Prostate gland (tissue), 2 donors: ENCODE data around the gene HABP2. TPM values are rescaled to one million over a fixed set of nuclear protein-coding genes. Genes with fewer than 3 reads are reported as not detected.
A peak's percentile ranks its signal among the peaks of the same experiment; 100 is the strongest.

Source experiments
- DNase-seq: peaks from one replicate; pipeline ENCODE4 v3.0.0-alpha.2; 2019; ENCODE audit warnings: low spot score
- H3K27ac ChIP-seq, 2 donors: fragments of 200-600 bp; sonication (generic); 2 replicates each; pipeline ENCODE4 v1.5.1; 2017 to 2019
- H3K27me3 ChIP-seq: fragments of 200-600 bp; sonication (generic); replicated peaks from 2 replicates; pipeline ENCODE4 v1.5.1; 2019; ENCODE audit not compliant: insufficient read depth
- H3K36me3 ChIP-seq, 2 donors: fragments of 200-600 bp; sonication (generic); 1 replicate in 1 of 2; 2 replicates in 1 of 2; pipeline versions ENCODE4 v1.5.1 to v1.8.1; 2017 to 2019
- H3K4me1 ChIP-seq: fragments of 200-600 bp; sonication (generic); replicated peaks from 2 replicates; pipeline ENCODE4 v1.5.1; 2019
- H3K4me3 ChIP-seq, 2 donors: fragments of 200-600 bp; sonication (generic); 2 replicates each; pipeline ENCODE4 v1.5.1; 2017 to 2019
- H3K9me3 ChIP-seq: fragments of 200-600 bp; sonication (generic); 2 replicates; pipeline ENCODE4 v1.5.1; 2017
- POLR2A ChIP-seq: fragments of 450-650 bp; IDR thresholded peaks from one replicate; pipeline ENCODE4 v1.6.1; 2016; ENCODE audit warnings: antibody characterized with exemption, mild to moderate bottlenecking
- POLR2AphosphoS5 ChIP-seq: sonication (generic); formaldehyde crosslinking; IDR thresholded peaks from one replicate; pipeline ENCODE4 v1.6.1; 2017; ENCODE audit warnings: antibody characterized with exemption
- WGBS: methylation state at CpG from one replicate; pipeline ENCODE4 v1.1.5; 2018; 5-methylcytosine and 5-hydroxymethylcytosine counted together
- intact Hi-C: fragments of 100-400 bp; cut with DNase I; formaldehyde crosslinking; loops from one replicate; pipeline ENCODE4 v1.14.2; 2022
- total RNA-seq, 2 donors: library from RNA; depleted of rRNA; stranded (reverse); fragments of >200 nt; gene quantifications; one replicate each; pipeline ENCODE4 v1.1.0, GENCODE V29; 2016
- TF ChIP-seq, protein P1 (sequence below), 4 experiments: fragments of 200-600 bp in 2 of 4; fragments of 450-650 bp in 2 of 4; sonication (generic) in 2 of 4; IDR thresholded peaks; 1 replicate in 3 of 4; 2 replicates in 1 of 4; pipeline ENCODE4 v1.5.1; 2016 to 2019; ENCODE audit warnings: antibody characterized with exemption in 4 of 4, mild to moderate bottlenecking in 2 of 4, moderate library complexity in 2 of 4

Gene HABP2
- total RNA-seq, 2 donors from 2014 or later, result 0.17 TPM; not detected in 1

DNA sequence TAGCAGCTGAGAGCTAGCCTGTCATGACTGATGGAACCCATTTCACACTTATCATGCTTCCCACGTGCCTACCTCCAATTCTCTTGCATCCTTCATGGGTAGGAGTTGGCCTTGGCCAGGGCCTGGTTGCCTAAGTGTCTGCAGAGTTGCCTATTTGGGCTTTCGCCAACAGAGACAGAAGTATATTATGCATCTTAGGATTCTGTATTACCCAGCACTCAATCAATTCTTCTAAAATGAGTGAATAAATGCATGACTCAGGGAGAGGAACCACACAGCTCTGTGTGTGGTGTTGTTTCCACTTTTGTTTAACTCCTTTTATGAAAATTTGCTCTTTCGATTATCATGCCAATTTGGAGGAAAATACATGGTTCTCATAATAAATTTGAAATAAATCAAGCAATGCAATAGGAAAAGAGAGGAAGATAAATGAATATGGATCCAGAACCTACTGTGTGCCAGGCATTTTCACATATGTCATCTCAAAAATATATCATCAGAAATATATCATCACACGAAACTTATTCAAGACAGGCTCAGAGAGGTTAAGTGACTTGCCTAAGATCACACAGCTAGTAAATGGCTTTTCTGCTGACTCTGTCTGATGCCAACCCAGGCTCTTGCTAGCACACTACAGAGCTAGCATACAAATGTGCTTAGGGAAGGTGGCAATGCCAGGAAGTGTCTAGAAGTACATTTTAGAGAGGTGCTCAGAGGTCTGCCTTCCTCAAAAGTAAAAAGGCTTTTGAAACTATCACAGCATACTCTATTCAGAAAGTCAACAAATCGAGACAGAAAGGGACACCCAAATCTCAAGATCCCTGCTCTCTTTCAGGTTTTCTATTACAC lies 9.5 kb upstream of the HABP2 start:
- no peak overlapping the region for H3K4me3 ChIP-seq
- DNase-seq, result no peak
- intact Hi-C loops, result no loop called here
- 88% methylated on average over 5 of the region's 5 CpGs for WGBS
- TF ChIP-seq POLR2AphosphoS5 (no peak), POLR2A (no peak)
- TF ChIP-seq, protein P1, sequence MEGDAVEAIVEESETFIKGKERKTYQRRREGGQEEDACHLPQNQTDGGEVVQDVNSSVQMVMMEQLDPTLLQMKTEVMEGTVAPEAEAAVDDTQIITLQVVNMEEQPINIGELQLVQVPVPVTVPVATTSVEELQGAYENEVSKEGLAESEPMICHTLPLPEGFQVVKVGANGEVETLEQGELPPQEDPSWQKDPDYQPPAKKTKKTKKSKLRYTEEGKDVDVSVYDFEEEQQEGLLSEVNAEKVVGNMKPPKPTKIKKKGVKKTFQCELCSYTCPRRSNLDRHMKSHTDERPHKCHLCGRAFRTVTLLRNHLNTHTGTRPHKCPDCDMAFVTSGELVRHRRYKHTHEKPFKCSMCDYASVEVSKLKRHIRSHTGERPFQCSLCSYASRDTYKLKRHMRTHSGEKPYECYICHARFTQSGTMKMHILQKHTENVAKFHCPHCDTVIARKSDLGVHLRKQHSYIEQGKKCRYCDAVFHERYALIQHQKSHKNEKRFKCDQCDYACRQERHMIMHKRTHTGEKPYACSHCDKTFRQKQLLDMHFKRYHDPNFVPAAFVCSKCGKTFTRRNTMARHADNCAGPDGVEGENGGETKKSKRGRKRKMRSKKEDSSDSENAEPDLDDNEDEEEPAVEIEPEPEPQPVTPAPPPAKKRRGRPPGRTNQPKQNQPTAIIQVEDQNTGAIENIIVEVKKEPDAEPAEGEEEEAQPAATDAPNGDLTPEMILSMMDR (IDR thresholded peaks at IDR 0.05), result no peak
- no peaks in the 10 kb centered on the region for H3K4me1 ChIP-seq
- H3K27ac ChIP-seq, result no peak overlapping the region
- H3K9me3 ChIP-seq, result no peaks in the 10 kb centered on the region
- H3K36me3 ChIP-seq, result no peaks in the 10 kb centered on the region
- no peaks in the 10 kb centered on the region for H3K27me3 ChIP-seq

DNA sequence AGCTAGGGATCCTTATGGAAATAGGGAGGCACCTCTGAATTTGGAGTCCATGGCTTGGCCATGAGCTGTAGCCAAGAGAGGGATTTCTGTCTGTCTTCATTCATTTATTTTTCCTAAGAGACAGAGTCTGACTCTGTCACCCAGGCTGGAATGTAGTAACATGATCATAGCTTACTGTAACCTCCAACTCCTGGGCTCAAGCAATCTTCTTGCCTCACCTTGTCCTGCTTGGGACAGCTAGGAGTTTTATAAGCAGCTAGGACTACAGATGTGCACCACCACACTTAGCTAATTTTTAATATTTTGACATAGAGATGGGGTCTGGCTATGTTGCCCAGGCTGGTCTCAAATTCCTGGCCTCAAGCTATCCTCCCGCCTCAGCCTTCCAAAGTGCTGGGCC lies 8.5 kb upstream of the HABP2 start:
- no peak overlapping the region for H3K27ac ChIP-seq
- intact Hi-C loops, result no loop called here
- DNase-seq, result no peak
- TF ChIP-seq POLR2A (no peak), POLR2AphosphoS5 (no peak)
- TF ChIP-seq, protein P1 (IDR thresholded peaks at IDR 0.05), result no peak
- H3K36me3 ChIP-seq, result no peaks in the 10 kb centered on the region
- no peaks in the 10 kb centered on the region for H3K4me1 ChIP-seq
- no peaks in the 10 kb centered on the region for H3K27me3 ChIP-seq
- WGBS, result 91% methylated on average over 1 of the region's 1 CpG
- H3K9me3 ChIP-seq, result no peaks in the 10 kb centered on the region
- H3K4me3 ChIP-seq, result no peak overlapping the region

DNA sequence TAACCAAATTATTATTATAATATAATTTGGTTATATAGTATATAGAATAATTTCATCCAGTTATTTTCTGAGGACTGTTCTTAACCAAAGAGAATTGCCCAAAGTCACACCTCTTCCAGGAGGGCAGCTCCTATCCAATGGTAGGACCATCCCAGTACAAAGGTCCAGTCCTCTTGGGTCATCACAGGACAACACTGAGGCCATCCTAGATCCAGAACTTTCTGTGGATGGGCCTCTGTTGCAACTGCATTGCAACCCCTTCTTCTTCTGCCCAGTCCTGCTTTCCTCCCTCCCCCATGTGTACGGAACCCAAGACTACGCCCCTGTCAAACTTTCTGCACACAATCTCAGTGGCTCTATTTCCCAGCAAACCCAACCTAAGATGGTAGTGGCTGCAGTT lies 5.4 kb upstream of the HABP2 start:
- WGBS, result 100% methylated on average over 2 of the region's 2 CpGs
- H3K4me1 ChIP-seq, result no peaks in the 10 kb centered on the region
- TF ChIP-seq POLR2AphosphoS5 (no peak), POLR2A (no peak)
- TF ChIP-seq, protein P1 (IDR thresholded peaks at IDR 0.05), result no peak
- intact Hi-C loops, result no loop called here
- no peak overlapping the region for H3K4me3 ChIP-seq
- no peaks in the 10 kb centered on the region for H3K9me3 ChIP-seq
- H3K27me3 ChIP-seq, result no peaks in the 10 kb centered on the region
- H3K27ac ChIP-seq, result no peak overlapping the region
- DNase-seq, result no peak
- H3K36me3 ChIP-seq, result no peaks in the 10 kb centered on the region

DNA sequence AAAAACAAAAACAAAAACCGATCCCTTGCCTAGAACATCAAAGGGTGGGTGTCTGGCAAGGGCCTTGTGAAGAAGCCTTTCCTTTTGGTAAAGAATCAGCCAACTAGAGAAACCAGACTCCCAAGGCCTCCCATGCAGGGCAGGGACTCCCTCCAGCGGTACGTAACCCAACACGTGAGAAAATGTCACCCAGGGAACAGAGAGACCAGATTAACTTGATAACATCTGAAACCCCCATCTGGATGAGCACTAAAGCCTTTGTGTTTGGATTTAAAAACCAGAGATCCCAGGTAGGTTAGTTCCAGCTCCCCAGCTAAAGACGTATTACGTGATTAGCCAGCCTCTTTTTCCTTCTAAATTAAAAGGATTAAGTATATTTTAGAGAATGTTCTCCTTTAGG lies 3.0 kb upstream of the HABP2 start:
- H3K9me3 ChIP-seq, result no peaks in the 10 kb centered on the region
- intact Hi-C loops, result no loop called here
- no peak for DNase-seq
- no peaks in the 10 kb centered on the region for H3K36me3 ChIP-seq
- H3K27ac ChIP-seq, result peak overlapping the region in 1 of 2 donors; percentile 2
- H3K4me3 ChIP-seq, result no peak overlapping the region
- H3K27me3 ChIP-seq, result no peaks in the 10 kb centered on the region
- WGBS, result 54% methylated on average over 6 of the region's 6 CpGs
- H3K4me1 ChIP-seq, result no peaks in the 10 kb centered on the region
- TF ChIP-seq, protein P1 (IDR thresholded peaks at IDR 0.05), result no peak
- TF ChIP-seq POLR2A (no peak), POLR2AphosphoS5 (no peak)

DNA sequence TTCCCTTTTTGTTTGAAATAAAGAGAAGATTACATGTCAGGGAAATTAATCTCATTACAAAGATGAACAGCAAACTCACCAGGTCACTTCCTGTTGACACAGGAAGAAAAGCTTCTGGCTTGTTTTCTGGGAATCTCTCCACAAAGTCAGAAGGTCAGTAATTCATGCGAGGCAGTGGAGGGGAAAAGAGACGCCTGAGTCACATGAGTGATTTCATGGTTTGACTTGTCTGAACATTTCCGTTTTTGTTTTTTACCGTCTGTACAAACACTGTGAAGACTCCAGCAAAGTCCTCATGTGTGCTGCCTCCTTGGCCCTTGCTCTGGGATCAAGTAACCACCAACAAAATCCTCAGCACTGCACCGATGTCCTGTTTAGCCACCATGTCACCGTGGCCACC lies 2.5 kb upstream of the HABP2 start:
- no peaks in the 10 kb centered on the region for H3K9me3 ChIP-seq
- no peaks in the 10 kb centered on the region for H3K36me3 ChIP-seq
- 27% methylated on average over 6 of the region's 6 CpGs for WGBS
- intact Hi-C loops, result no loop called here
- peak; percentile 16 for DNase-seq
- peak; percentile 40 for TF ChIP-seq POLR2AphosphoS5
- TF ChIP-seq POLR2A, result no peak
- H3K27me3 ChIP-seq, result no peaks in the 10 kb centered on the region
- no peaks in the 10 kb centered on the region for H3K4me1 ChIP-seq
- H3K4me3 ChIP-seq, result no peak overlapping the region
- peak overlapping the region in 1 of 2 donors; percentile 2 for H3K27ac ChIP-seq
